Measurements from ENCODE around the gene FER. TPM values are rescaled to one million over a fixed set of nuclear protein-coding genes. Genes with fewer than 3 reads are reported as not detected.

The FER gene
- total and polyA plus RNA-seq, 12 donors = 1.4 to 21.9 (median 14.9) TPM

GRCh38 chr5:108736855-108737254 is 10.8 kb upstream of the FER start:
- Histone ChIP-seq H3K27ac (no peak overlapping the region), H3K4me1 (no peaks in the 10 kb centered on the region), H3K9me3 (no peaks in the 10 kb centered on the region), H3K4me3 (no peak overlapping the region), H3K36me3 (no peaks in the 10 kb centered on the region), H3K27me3 (no peaks in the 10 kb centered on the region)
- intact Hi-C loops (cut with DNase I) = no loop called here
- DNase-seq (no peak), ATAC-seq (no peak)
- WGBS, 2 donors = 90 to 92% methylated on average over 7 of the region's 7 CpGs
- TF ChIP-seq CTCF (IDR thresholded peaks at IDR 0.05) = no peak

GRCh38 chr5:108739376-108739775 is 8.3 kb upstream of the FER start:
- Histone ChIP-seq H3K4me3 (no peak overlapping the region), H3K4me1 (no peaks in the 10 kb centered on the region), H3K27me3 (no peaks in the 10 kb centered on the region), H3K36me3 (no peaks in the 10 kb centered on the region), H3K9me3 (no peaks in the 10 kb centered on the region), H3K27ac (no peak overlapping the region)
- no peak for ATAC-seq
- WGBS, 2 donors = 90 to 93% methylated on average over 4 of the region's 4 CpGs
- DNase-seq = no peak
- no peak for TF ChIP-seq CTCF (IDR thresholded peaks at IDR 0.05)
- intact Hi-C loops (cut with DNase I) = no loop called here

GRCh38 chr5:108739906-108740305 is 7.8 kb upstream of the FER start:
- H3K27ac ChIP-seq = no peak overlapping the region
- no peaks in the 10 kb centered on the region for H3K9me3 ChIP-seq
- intact Hi-C loops (cut with DNase I) = loop anchor here in 1 of 10 donors (10.0 kb wide), 1 partner anchor 55 kb away; no protein-coding TSS in a partner anchor
- no peak for DNase-seq
- no peaks in the 10 kb centered on the region for H3K4me1 ChIP-seq
- no peaks in the 10 kb centered on the region for H3K27me3 ChIP-seq
- TF ChIP-seq CTCF (IDR thresholded peaks at IDR 0.05) = no peak
- no peak for ATAC-seq
- 66 to 71% methylated on average over 5 of the region's 5 CpGs for WGBS, 2 donors
- H3K4me3 ChIP-seq = no peak overlapping the region
- H3K36me3 ChIP-seq = no peaks in the 10 kb centered on the region

GRCh38 chr5:108743319-108743718 is 4.4 kb upstream of the FER start:
- no peak for ATAC-seq
- intact Hi-C loops (cut with DNase I) = loop anchor here in 1 of 10 donors (10.0 kb wide), 1 partner anchor 59 kb away; no protein-coding TSS in a partner anchor
- Histone ChIP-seq H3K27me3 (no peaks in the 10 kb centered on the region), H3K4me1 (peaks cover 0 to 14% (median 7%) of the 10 kb centered on the region in 9 donors), H3K4me3 (no peak overlapping the region), H3K9me3 (no peaks in the 10 kb centered on the region), H3K27ac (no peak overlapping the region), H3K36me3 (no peaks in the 10 kb centered on the region)
- no peak for TF ChIP-seq CTCF (IDR thresholded peaks at IDR 0.05)
- no peak for DNase-seq
- WGBS, 2 donors = 87 to 94% methylated on average over 1 of the region's 1 CpG

Measured in heart right ventricle (tissue), 16 donors.